OCI-M2 (cell line): ENCODE measurements around the gene ODAD4.

ENCODE experiments used
- DNase-seq: peaks from one replicate; lab custom pipeline; 2025; ENCODE audit not compliant: unreplicated experiment; lab: John Stamatoyannopoulos, UW

Gene ODAD4

DNA sequence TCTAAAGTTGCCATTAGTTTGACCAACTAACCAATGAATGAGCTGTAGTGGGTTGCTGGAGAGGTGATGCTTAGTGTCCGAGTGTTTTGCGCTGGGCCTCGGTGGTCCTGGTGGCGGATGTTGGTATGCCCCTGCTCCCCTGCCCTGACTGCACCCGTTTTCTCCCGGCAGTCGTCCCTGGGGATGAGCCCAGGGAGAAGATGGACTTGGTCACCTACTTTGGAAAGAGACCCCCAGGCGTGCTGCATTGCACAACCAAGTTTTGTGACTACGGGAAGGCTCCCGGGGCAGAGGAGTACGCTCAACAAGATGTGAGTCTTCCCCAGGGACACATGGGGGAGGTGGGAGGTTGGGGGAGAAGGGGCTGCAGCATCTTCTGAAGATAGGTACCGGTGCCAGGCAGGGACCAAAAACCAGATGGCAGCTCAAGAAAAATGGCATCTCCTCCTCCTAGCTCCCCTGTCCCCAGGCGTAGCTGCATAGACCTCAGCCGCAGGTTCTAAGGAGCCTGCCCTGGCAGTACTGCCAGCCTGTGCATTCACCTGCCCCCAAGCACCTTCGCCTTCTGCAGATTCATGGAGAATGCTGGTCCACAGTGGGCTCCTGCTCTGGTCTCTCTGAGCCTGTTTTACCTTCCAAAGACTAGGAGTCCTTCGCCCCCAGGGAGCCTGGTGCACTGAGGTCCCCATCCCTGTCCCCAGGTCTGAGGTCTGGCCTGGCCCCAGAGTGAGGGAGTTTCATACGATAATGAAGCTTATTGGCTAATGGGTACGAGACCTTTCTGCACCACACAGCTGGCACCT, 41.5 kb downstream of the ODAD4 start:
- no peak for DNase-seq

DNA sequence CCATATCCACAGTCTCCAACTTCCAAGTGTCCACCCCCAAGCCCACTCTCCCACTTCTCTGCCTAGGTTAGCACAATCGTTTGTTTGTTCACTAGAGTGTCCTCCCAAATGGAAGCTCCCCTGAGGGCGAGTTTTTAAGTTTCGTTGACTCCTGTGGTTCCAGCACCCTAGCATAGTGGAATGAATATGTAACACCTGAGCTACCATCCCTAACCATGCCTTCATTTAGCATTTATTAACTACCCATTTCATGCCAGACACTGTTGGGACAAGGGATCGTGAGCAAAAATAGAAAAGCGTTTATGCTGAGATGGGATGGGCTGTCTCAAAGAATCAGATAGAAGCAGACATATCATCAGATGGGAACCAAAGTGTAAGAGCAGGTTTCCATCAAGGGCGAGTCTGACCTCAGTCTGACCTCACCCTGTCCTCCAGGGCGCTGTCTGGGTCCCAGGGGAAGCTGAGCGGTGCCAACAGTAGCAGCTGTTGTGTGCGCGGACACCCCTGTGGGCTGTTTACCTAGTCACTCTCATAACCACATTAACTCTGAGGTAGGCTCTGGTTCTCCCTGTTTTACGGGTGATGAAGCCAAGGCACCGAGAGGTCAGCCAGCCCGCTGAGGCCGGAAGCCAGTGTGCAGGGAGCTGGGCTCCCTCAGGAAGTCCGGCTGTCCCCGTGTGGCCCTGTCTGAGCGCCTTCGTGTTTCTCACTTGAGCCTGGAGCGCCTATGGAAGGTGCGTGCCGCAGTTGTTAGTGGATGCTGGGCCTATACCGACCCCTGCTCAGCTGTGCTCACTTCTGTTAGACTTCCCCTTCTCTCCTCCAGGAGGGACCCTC, 42.4 kb downstream of the ODAD4 start:
- no peak for DNase-seq

DNA sequence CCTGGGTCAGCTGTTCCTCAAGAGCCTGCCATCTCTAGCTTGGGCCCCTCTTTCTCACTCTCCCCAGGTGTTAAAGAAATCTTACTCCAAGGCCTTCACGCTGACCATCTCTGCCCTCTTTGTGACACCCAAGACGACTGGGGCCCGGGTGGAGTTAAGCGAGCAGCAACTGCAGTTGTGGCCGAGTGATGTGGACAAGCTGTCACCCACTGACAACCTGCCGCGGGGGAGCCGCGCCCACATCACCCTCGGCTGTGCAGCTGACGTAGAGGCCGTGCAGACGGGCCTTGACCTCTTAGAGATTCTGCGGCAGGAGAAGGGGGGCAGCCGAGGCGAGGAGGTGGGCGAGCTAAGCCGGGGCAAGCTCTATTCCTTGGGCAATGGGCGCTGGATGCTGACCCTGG, 43.0 kb downstream of the ODAD4 start:
- DNase-seq = no peak

DNA sequence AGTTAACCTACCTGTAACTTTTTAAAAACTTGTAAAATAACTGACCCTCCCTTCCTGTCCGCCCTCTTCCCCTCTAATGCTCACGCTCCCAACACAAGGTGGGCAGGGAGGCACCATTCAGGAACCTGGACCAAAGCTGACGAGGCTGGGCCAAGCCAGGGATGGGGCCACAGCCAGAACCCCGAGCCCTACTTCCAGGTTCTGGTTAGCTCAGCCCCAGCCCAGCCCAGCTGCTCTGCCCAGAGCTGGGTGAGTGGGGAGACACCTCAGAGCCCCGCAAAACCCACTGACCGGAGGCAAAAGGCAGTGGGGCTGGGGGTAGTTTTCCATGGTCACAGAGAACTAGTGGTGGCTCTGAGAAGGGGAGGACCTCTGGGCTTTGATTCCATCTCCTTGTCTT, 43.6 kb downstream of the ODAD4 start:
- DNase-seq = no peak

DNA sequence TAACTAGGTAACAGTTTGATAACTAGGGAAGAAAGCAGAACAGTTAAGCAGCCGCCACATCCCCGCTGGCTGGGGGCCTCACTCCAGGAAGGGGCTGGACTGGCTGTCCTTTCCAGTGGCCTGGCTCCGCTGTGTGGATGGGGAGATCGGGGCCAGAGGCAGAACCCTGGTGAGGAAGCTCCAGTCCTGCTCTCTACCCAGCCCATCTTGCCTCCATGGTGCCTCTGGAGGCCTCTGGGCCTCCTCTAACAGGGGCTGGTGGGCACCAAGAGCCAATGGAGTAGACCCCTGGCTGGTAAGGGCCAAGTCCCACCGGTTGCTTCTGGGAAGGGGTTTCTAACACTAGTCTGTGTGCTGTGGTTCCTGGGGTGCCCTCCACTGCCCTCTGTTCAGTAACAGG, 44.2 kb downstream of the ODAD4 start:
- DNase-seq = no peak

DNA sequence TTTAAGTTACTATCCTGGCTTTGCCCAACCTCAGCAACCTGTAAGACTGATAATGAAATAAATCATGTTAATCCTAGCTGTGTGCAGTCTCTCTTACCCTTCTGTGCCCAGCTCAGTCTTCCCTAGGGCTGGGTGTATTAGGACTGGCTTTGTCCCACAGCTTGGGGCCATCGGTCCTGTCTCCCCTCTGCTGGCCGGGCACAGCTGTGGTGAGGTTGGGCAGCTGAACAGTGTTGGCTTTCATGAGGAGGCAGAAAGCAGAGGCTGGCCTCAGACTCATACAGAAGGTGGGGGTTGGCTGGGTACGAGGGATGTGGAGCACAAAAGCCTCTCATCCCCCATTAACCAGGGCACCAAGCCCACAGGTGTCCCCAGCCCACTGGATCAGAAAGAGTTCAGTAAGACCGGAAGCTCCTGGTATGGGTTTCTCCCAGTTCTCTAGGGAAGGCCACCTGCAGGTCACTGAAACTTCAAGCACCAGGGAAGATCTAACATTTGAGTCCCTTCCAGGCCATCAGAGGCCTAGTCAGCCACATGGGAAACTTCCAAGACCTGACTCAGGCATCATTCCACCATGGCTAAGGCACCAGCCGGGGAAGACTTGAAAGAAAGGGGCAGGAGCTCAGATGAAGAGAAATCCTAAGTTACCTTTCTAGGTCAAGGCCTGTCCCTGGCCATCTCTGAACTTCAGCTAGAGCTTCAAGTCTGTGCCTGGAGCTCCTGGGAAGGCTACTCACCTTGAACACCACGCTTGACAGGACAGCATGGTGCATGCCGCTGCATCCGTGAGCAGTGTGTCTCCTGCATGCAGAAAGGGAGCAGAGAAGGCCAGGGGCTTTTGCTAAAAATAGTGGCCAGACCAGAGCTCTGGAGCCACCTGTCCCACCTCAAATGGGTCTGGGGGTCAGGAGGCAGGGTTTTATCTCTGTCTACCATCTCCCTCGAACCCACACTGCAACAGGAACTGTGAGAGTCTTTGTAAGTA, 45.0 kb downstream of the ODAD4 start:
- no peak for DNase-seq

DNA sequence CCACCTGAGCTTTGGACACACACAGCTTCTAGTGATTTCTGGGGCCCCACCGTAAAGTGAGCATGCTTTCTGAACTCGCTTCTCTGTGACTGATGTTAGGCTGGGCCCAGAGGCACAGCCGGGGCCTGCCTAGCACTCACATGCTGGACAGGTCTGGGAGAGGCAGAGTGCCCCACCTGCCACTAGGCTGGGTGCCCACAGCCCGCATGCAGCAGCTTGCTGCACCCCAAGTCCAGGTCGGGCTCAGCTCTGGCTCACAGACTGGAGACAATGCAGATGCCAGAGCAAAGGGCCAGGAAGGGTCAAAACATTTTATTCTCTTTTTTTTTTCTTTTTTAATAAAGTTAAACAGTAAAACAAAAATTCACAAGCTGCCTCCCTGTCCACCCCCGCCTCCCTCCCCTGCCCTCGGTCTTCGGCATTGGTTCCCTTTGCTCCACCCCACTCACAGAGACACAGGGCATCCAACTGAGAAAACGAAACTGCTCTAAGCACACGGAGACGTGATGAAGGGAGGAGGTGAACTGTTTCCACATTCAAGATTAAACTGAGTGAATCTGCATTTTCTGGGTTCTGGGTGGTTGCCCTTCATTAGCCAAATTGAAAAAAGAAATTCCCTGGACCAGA, 45.8 kb downstream of the ODAD4 start:
- DNase-seq = no peak

DNA sequence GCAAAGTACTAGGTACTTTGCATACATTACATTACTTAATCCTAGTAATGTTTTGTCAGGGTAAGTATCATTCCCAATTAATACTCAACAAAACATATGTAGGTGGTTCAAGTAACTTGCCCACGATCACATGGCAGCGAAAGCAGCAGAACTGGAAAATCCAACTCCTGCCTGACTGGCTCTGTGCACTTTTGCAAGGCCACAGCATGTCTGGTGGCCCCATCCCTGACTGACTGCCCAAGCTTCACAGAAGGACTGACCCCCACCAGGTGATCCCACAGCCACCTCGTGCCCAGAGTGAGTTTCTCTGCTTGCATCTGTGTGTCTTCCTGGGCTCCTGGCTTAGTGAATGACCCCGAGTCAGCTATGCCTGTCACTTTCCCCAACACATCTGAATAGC, 47.6 kb downstream of the ODAD4 start:
- DNase-seq = no peak

DNA sequence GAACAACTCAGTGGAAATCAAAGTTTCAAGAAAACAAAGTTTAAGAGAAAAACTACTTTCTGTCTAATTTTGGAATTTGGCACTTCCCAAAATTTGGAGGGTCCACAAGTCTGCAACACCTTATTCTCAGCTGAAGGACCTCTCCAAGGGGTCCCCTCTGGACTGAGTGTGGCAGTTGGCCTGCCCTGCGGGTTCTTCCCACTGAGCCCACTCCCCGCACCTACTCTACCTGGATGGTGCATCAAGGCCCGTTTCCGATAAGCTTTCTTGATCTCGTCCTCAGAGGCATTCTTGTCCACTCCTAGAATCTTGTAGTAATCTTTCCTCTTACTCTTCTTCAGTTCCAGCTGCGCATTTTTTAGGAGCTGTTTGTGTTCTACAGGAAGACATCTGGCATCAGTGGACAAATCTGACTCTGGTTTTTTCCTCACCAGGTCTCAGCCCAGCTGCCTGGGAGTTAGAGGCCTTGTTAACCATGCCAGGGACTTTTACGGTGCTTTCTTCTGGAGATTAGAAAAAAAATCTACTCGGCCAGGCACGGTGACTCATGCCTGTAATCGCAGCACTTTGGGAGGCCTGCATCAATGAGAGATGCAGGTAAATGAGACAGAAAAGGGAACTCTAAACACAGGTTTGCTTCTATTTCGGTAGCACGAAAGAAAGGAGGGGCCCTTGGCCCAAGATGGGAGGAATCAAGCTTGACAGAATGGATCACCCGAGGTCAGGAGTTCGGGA, 51.8 kb downstream of the ODAD4 start:
- DNase-seq = no peak

DNA sequence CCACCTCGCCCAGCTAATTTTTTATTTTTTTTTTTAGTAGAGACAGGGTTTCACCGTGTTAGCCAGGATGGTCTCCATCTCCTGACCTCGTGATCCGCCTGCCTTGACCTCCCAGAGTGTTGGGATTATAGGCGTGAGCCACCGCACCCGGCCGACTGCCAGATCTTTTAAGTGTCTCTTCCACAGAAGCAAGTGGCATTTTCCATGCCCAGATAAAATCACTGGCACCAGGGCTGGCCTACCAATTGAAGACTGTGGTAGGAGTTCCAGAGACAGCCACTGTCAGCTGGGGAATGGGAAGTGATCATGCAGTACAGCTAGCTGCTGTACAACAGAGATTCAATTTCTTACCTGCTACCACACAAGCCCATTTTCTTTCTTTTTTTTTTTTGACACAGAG, 54.0 kb downstream of the ODAD4 start:
- no peak for DNase-seq

DNA sequence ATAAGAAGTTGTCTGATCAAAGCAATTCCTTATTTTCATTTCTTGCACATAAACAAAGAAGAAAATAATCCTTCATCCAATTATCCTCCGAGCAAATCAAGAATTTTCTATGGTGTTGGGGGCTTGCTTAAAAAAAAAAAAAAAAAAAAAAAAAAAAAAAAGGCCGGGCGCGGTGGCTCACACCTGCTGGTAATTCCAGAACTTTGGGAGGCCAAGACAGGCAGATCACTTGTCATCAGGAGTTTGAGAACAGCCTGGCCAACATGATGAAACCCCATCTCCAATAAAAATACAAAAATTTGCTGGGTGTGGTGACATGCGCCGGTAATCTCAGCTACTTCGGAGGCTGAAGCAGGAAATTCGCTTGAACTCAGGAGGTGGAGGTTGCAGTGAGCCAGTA, 55.5 kb downstream of the ODAD4 start:
- DNase-seq = no peak

DNA sequence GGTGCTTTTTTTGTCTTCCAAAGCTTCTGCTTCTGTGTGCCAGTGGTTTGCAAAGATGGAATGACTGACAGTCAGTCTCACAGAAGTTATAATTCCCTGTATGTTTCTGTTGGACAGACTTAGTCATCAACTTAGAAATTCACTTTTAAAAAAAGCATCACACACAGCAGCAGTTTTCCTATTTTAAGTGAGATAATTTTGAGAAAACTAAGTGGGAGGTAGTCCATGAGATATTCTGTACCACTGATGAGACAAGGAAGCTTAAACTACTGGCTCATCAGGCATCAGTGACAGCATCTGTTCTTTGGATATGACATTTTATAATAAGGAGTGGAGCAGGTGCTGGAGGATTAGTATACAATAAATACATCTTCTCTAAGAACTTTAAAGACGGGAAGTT, 56.2 kb downstream of the ODAD4 start:
- no peak for DNase-seq

DNA sequence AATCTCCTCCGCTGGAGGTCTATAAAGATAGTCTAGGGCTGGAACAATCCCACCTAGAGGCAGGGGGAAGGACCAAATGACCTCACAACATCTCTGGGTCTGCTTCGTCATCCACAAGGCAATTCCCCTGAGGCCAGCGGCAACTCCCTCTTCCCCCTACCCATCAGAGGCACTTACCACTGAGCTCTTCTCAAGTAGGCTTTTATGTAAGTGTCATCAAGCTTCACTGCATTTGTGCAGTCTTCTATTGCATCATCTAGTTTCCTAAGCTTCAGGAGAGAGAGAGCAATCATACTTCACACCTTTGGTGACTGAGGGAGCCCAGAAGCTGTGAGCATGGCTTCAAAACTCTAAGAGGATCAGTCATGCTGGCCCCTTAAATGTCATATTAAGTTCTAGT, 57.2 kb downstream of the ODAD4 start:
- DNase-seq = no peak

DNA sequence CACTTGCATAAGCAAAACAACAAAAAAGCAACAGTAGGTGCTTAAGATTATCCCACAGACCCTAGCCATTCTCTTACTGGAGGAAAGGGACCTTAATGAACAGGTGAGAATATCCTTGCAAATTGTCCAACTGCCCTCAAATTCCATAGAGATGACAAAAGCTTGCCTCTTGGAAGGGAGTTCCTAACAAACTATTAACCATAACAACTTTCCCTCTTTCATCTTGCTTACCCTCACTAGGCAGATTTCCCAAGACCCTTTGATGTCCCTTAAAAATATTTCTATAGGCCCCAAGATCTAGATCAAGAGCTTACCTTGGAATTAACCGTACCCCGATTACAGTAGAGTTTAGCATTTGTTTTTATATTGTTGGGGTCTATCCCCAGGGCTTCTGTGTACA, 58.0 kb downstream of the ODAD4 start:
- DNase-seq = no peak

DNA sequence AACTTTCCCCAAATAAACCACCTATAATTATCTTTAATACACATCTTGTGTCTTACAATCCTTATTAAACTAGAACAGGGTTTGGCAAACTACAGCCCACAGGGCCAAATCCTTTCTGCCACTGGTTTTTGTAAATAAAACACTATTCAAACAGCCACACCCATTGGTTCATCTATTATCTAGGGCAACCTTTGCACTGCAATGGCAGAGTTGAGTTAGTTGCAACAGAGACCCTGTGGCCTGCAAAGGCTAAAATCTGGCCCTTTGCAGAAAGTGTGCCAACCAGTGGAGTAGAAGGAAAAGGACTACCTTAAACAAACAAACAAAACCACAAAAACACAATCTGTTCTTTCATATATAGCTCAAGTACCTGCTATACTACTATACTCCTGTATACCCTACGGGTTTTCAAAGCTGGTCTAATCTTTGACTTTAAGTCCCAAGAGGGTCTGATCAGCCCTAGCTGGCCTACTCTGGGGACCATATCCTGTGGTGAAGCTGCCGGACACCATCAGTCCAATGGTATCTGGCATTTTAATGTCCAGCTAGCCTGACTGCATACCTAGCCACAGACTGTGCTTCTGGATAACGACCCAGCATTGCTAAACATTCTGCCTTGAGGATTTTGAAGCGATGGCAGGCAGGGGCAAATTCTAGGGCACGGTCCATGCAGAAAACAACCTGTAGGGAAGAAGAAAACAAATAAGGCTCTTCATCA, 59.4 kb downstream of the ODAD4 start:
- no peak for DNase-seq

DNA sequence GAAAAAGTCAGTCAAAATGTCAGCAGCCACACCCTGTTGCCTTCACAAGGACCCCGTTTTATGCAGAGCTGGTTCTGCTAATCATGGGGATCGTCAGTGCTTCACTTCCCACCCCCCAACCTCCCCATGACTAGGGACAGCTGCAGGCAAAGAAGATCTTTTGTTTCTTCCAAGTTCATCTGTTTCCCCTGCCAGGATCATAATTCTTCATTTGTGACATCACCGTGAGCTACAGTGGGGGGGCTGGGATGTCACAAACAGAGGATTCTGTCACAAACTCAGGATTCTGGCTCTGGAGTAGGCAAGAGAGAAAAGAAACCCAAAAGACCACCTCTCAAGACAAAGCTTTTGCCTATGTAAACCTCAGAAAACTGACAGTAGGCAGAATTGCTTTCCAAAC, 62.2 kb downstream of the ODAD4 start:
- no peak for DNase-seq

DNA sequence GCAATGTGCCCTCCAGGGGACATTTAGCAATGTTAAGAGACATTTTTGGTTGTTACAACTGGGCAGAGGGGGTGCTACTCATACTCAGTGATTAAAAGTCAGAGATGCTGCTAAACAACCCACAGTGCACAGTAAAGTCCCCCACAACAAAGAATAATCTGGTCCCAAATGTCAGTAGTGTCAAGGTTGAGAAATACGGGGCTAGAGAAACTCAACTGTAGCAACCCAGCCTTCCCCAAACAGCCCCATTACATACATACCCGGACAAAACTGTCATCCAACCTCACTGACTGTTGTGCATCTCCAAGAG, 66.4 kb downstream of the ODAD4 start:
- no peak for DNase-seq

DNA sequence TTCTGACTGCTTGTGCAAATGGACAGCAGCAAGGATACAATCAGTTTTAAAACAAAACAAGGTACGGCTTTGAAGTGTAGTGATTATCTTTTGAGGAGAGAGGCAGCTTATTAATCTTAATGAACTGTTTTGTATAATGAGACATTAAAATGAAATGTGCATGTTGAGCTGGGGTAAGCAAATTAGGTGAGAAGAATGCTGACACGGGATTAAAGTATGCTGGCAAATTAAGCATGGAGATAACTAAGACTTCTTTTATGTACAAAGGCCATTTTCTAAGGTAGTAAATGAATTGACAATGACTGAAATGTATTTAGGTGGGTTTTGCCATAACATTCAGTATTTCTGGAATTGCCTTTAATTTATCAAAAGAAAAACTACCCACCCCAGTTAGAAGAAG, 68.1 kb downstream of the ODAD4 start:
- no peak for DNase-seq

DNA sequence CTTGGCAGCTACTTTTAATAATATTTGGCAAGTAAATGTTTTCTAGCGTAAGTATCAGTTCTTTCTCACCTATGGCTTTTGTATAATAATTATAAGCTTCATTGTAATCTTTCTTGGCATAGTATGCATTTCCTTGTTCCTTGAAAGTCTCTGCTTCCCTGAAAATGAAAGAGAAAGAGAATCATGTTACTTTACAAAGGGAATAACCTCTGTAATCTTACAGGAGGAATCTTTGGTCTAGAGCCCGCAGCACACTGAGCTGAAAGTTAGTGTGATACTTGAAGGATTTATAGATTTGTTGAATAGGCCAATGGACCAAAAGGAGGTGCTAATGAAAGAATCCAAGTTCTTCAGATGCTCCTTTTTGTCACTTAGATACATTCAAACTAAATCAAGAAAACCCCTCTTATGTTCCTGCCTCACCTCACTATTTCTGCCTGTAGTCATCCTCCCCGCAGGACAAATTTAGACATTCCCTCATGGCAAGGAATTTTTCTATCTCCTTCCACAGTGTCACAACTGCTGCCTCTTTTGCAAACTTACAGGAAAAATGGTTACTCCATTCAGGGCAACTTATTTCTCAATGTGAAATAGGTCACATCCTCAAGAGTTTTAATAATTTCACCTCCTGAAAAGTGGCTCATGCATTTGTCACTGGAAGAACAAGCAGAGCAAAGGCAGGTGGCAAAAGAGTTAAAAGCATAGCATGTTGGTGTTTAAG, 70.2 kb downstream of the ODAD4 start:
- DNase-seq = no peak
